WTC11 (cell line): Measurements from ENCODE around the gene RAPGEF5.

ENCODE experiments used
- CREB1 ChIP-seq: sonication (generic); formaldehyde crosslinking; IDR thresholded peaks from 2 replicates; pipeline ENCODE4 v1.8.0; 2023; ENCODE audit warnings: mild to moderate bottlenecking, missing genetic modification reagents
- ELF4 ChIP-seq: sonication (generic); formaldehyde crosslinking; IDR thresholded peaks from 2 replicates; pipeline ENCODE4 v1.8.1; 2022; ENCODE audit warnings: low read depth, mild to moderate bottlenecking, moderate library complexity, missing genetic modification reagents
- JUN ChIP-seq: sonication (generic); formaldehyde crosslinking; IDR thresholded peaks from 2 replicates; pipeline ENCODE4 v1.8.0; 2023; ENCODE audit warnings: mild to moderate bottlenecking, missing genetic modification reagents
- NR2C2 ChIP-seq: sonication (generic); formaldehyde crosslinking; IDR thresholded peaks from 2 replicates; pipeline ENCODE4 v1.8.0; 2022; ENCODE audit warnings: mild to moderate bottlenecking, missing genetic modification reagents
- SMAD4 ChIP-seq: sonication (generic); formaldehyde crosslinking; IDR thresholded peaks from 2 replicates; pipeline ENCODE4 v1.8.0; 2022; ENCODE audit warnings: mild to moderate bottlenecking, missing genetic modification reagents
- SP1 ChIP-seq: sonication (generic); formaldehyde crosslinking; conservative IDR thresholded peaks from 2 replicates; pipeline ENCODE4 v1.8.1; 2022; ENCODE audit warnings: missing genetic modification reagents
- TEAD1 ChIP-seq: sonication (generic); formaldehyde crosslinking; IDR thresholded peaks from 2 replicates; pipeline ENCODE4 v1.8.0; 2022; ENCODE audit warnings: mild to moderate bottlenecking, missing genetic modification reagents
- ZBTB21 ChIP-seq: sonication (generic); formaldehyde crosslinking; IDR thresholded peaks from 2 replicates; pipeline ENCODE4 v1.8.1; 2023; ENCODE audit warnings: mild to moderate bottlenecking, missing genetic modification reagents, borderline replicate concordance
- TF ChIP-seq, protein P1 (sequence below): fragments of 200-600 bp; IDR thresholded peaks from 2 replicates; pipeline ENCODE4 v1.8.0; 2022; ENCODE audit warnings: antibody characterized with exemption
- TF ChIP-seq, protein P2 (sequence below): sonication (generic); formaldehyde crosslinking; conservative IDR thresholded peaks from 2 replicates; pipeline ENCODE4 v1.8.1; 2022; ENCODE audit warnings: mild to moderate bottlenecking, missing genetic modification reagents

DNA sequence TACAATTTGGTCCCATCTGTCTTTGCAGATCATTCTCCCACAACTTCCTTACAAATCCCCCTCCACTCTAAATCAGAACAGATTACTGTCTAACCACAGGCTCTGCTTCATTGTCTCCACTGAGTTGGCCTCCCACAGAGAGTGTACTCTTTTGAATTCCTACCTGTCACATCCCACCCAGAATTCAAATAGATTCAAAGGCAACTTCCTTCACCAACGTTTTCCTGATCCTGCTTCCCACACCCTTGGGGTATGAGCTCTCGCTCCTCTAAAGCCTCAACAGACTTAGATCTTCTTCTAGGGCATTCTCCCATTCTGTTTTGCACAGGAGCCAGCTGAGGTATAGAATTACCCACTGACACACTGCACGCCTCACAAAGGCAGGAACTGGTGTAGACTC is 213.5 kb downstream of the RAPGEF5 start:
- no peak for TF ChIP-seq NR2C2 (CRISPR knock-in tag)
- TF ChIP-seq, protein P1, sequence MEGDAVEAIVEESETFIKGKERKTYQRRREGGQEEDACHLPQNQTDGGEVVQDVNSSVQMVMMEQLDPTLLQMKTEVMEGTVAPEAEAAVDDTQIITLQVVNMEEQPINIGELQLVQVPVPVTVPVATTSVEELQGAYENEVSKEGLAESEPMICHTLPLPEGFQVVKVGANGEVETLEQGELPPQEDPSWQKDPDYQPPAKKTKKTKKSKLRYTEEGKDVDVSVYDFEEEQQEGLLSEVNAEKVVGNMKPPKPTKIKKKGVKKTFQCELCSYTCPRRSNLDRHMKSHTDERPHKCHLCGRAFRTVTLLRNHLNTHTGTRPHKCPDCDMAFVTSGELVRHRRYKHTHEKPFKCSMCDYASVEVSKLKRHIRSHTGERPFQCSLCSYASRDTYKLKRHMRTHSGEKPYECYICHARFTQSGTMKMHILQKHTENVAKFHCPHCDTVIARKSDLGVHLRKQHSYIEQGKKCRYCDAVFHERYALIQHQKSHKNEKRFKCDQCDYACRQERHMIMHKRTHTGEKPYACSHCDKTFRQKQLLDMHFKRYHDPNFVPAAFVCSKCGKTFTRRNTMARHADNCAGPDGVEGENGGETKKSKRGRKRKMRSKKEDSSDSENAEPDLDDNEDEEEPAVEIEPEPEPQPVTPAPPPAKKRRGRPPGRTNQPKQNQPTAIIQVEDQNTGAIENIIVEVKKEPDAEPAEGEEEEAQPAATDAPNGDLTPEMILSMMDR = no peak
- TF ChIP-seq JUN (CRISPR knock-in tag) = no peak
- no peak for TF ChIP-seq CREB1 (CRISPR knock-in tag)
- TF ChIP-seq TEAD1 (CRISPR knock-in tag) = no peak
- no peak for TF ChIP-seq ELF4 (CRISPR knock-in tag)
- TF ChIP-seq SMAD4 (CRISPR knock-in tag) = no peak
- TF ChIP-seq, protein P2, sequence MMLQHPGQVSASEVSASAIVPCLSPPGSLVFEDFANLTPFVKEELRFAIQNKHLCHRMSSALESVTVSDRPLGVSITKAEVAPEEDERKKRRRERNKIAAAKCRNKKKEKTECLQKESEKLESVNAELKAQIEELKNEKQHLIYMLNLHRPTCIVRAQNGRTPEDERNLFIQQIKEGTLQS (CRISPR knock-in tag) = no peak
- no peak for TF ChIP-seq ZBTB21
- TF ChIP-seq SP1 (CRISPR knock-in tag) = no peak
